ENCODE measurements around the gene VAV3.

GRCh38 chr1:107879927-107880326 is 85.1 kb downstream of the VAV3 start:
- TF ChIP-seq CTCF (IDR thresholded peaks at IDR 0.05 in 2 of 3, conservative IDR thresholded peaks at IDR 0.05 in 1 of 3; ENCODE audit: insufficient read depth in 2 of 3, low read depth in 1 of 3, low read length in 3 of 3) (no peak), ZNF445 (CRISPR knock-in tag; IDR thresholded peaks at IDR 0.05; ENCODE audit: low read depth) (no peak), POLR2AphosphoS5 (IDR thresholded peaks at IDR 0.05; ENCODE audit: control insufficient read depth, insufficient read depth, low read depth, low read length) (no peak), PML (IDR thresholded peaks at IDR 0.05; ENCODE audit: low read length) (no peak), ZNF133 (CRISPR knock-in tag; IDR thresholded peaks at IDR 0.05) (no peak), NFXL1 (CRISPR knock-in tag; IDR thresholded peaks at IDR 0.05) (no peak), BACH1 (tag; IDR thresholded peaks at IDR 0.05) (no peak), ZFP30 (CRISPR knock-in tag; IDR thresholded peaks at IDR 0.05; ENCODE audit: borderline replicate concordance) (no peak), NR2C1 (IDR thresholded peaks at IDR 0.05) (no peak), NR2C1 (tag; IDR thresholded peaks at IDR 0.05) (no peak), THAP7 (CRISPR knock-in tag; IDR thresholded peaks at IDR 0.05) (no peak), SMARCC2 (IDR thresholded peaks at IDR 0.05; ENCODE audit: low read depth) (no peak), ZNF318 (IDR thresholded peaks at IDR 0.05; ENCODE audit: borderline replicate concordance in 1 of 2, low read depth in 1 of 2) (no peak)
